ENCODE results near the gene POGZ.
A peak's percentile ranks its signal among the peaks of the same experiment; 100 is the strongest.

- TF ChIP-seq CTCF (conservative IDR thresholded peaks at IDR 0.05; ENCODE audit: low read depth, low read length) (no peak), POLR2A (IDR thresholded peaks at IDR 0.05; ENCODE audit: low read depth, low read length) (no peak), MAFK (IDR thresholded peaks at IDR 0.05; ENCODE audit: low read depth, low read length) (no peak), NFE2L2 (IDR thresholded peaks at IDR 0.05; ENCODE audit: low read depth, low read length) (no peak), RCOR1 (IDR thresholded peaks at IDR 0.05; ENCODE audit: insufficient replicate concordance, low read length) (no peak), FOS (IDR thresholded peaks at IDR 0.05; ENCODE audit: low read depth, low read length) (peak; percentile 53; the same call in 1 of the 2 replicates), MXI1 (IDR thresholded peaks at IDR 0.05; ENCODE audit: borderline replicate concordance, low read depth, low read length) (no peak), RFX5 (IDR thresholded peaks at IDR 0.05; ENCODE audit: low read depth, low read length) (no peak), CEBPB (IDR thresholded peaks at IDR 0.05; ENCODE audit: low read depth, low read length) (no peak), RAD21 (IDR thresholded peaks at IDR 0.05; ENCODE audit: low read length) (no peak)
- TF ChIP-seq, protein P1, sequence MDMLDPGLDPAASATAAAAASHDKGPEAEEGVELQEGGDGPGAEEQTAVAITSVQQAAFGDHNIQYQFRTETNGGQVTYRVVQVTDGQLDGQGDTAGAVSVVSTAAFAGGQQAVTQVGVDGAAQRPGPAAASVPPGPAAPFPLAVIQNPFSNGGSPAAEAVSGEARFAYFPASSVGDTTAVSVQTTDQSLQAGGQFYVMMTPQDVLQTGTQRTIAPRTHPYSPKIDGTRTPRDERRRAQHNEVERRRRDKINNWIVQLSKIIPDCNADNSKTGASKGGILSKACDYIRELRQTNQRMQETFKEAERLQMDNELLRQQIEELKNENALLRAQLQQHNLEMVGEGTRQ (IDR thresholded peaks at IDR 0.05; ENCODE audit: low read depth, low read length): no peak
Observed at GRCh38 chr1:151494741-151495281, 35.5 kb upstream of the POGZ start.

Measured in IMR-90 (cell line).